WTC11 (cell line): Measurements from ENCODE around the gene EOGT. TPM values are rescaled to one million over a fixed set of nuclear protein-coding genes. Genes with fewer than 3 reads are reported as not detected.

ENCODE experiments used
- ATAC-seq: fragments of 200-7000 bp; cut with Tn5 transposase; 2 replicates; pipeline ENCODE4 v1.10.0; 2021; ENCODE audit warnings: mild to moderate bottlenecking, moderate library complexity
- CTCF ChIA-PET: fragments of 300-600 bp; sonication (Branson Sonifier 250); formaldehyde crosslinking; loops from one replicate; lab custom pipeline; 2021; ENCODE audit warnings: antibody characterized with exemption; lab: Charles Lee
- POLR2A ChIA-PET: fragments of 350-600 bp; sonication (Branson Sonifier 250); formaldehyde crosslinking; loops from one replicate; lab custom pipeline; 2021; ENCODE audit warnings: antibody characterized with exemption; lab: Charles Lee
- DNase-seq: peaks from one replicate; pipeline ENCODE4 v3.0.0; 2021; ENCODE audit warnings: low spot score
- H3K27ac Mint-ChIP-seq: 2 replicates; pipeline ENCODE4 v1.8.0; 2021; ENCODE audit warnings: mixed read lengths
- H3K27me3 Mint-ChIP-seq: 2 replicates; pipeline ENCODE4 v1.8.0; 2021; ENCODE audit warnings: low read depth, mild to moderate bottlenecking, moderate library complexity, mixed read lengths
- H3K36me3 Mint-ChIP-seq: 2 replicates; pipeline ENCODE4 v1.8.0; 2021; ENCODE audit warnings: mixed read lengths
- H3K4me1 Mint-ChIP-seq: 2 replicates; pipeline ENCODE4 v1.8.0; 2022; ENCODE audit warnings: mixed read lengths
- H3K4me3 Mint-ChIP-seq: 2 replicates; pipeline ENCODE4 v1.8.0; 2021; ENCODE audit warnings: mild to moderate bottlenecking, moderate library complexity, mixed read lengths
- H3K9me3 Mint-ChIP-seq: 2 replicates; pipeline ENCODE4 v1.8.0; 2021; ENCODE audit warnings: mixed read lengths
- ARID4B ChIP-seq: sonication (generic); formaldehyde crosslinking; IDR thresholded peaks from 2 replicates; pipeline ENCODE4 v1.8.0; 2023; ENCODE audit warnings: missing genetic modification reagents, mild to moderate bottlenecking, borderline replicate concordance
- ATF1 ChIP-seq: sonication (generic); formaldehyde crosslinking; IDR thresholded peaks from 2 replicates; pipeline ENCODE4 v1.8.1; 2023; ENCODE audit warnings: mild to moderate bottlenecking, moderate library complexity, missing genetic modification reagents
- ELF4 ChIP-seq: sonication (generic); formaldehyde crosslinking; IDR thresholded peaks from 2 replicates; pipeline ENCODE4 v1.8.1; 2022; ENCODE audit warnings: low read depth, mild to moderate bottlenecking, moderate library complexity, missing genetic modification reagents
- EMX1 ChIP-seq: fragments of 250-450 bp; sonication (Bioruptor Pico); IDR thresholded peaks from 2 replicates; pipeline ENCODE4 v1.8.0; 2021; ENCODE audit warnings: mild to moderate bottlenecking
- ERG ChIP-seq: fragments of 250-450 bp; sonication (Bioruptor Pico); IDR thresholded peaks from 2 replicates; pipeline ENCODE4 v1.8.0; 2021; ENCODE audit warnings: mild to moderate bottlenecking
- GRHL2 ChIP-seq: fragments of 250-450 bp; sonication (Bioruptor Pico); IDR thresholded peaks from 2 replicates; pipeline ENCODE4 v1.8.0; 2022; ENCODE audit warnings: mild to moderate bottlenecking, moderate library complexity; ENCODE audit not compliant: insufficient replicate concordance, severe bottlenecking
- GTF2I ChIP-seq: fragments of 250-450 bp; sonication (Bioruptor Pico); conservative IDR thresholded peaks from 2 replicates; pipeline ENCODE4 v1.4.0; 2021; ENCODE audit warnings: mild to moderate bottlenecking
- HMGA2 ChIP-seq: fragments of 250-450 bp; sonication (Bioruptor Pico); IDR thresholded peaks from 2 replicates; pipeline ENCODE4 v1.4.0; 2021; ENCODE audit warnings: mild to moderate bottlenecking, moderate library complexity
- KAT7 ChIP-seq: sonication (generic); formaldehyde crosslinking; IDR thresholded peaks from 2 replicates; pipeline ENCODE4 v1.8.1; 2023; ENCODE audit warnings: missing genetic modification reagents, mild to moderate bottlenecking, borderline replicate concordance
- NFYB ChIP-seq: sonication (generic); formaldehyde crosslinking; conservative IDR thresholded peaks from 2 replicates; pipeline ENCODE4 v1.8.0; 2022; ENCODE audit warnings: low read depth, missing genetic modification reagents
- RELA ChIP-seq: sonication (generic); formaldehyde crosslinking; IDR thresholded peaks from 2 replicates; pipeline ENCODE4 v1.8.1; 2022; ENCODE audit warnings: missing genetic modification reagents, mild to moderate bottlenecking, borderline replicate concordance
- SMAD4 ChIP-seq: sonication (generic); formaldehyde crosslinking; IDR thresholded peaks from 2 replicates; pipeline ENCODE4 v1.8.0; 2022; ENCODE audit warnings: mild to moderate bottlenecking, missing genetic modification reagents
- SOX15 ChIP-seq: fragments of 250-450 bp; sonication (Bioruptor Pico); IDR thresholded peaks from 2 replicates; pipeline ENCODE4 v1.9.0; 2021; ENCODE audit warnings: mild to moderate bottlenecking
- TCF7 ChIP-seq: sonication (generic); formaldehyde crosslinking; IDR thresholded peaks from 2 replicates; pipeline ENCODE4 v1.8.0; 2022; ENCODE audit warnings: mild to moderate bottlenecking, low read depth, missing genetic modification reagents, moderate library complexity
- TEAD1 ChIP-seq: sonication (generic); formaldehyde crosslinking; IDR thresholded peaks from 2 replicates; pipeline ENCODE4 v1.8.0; 2022; ENCODE audit warnings: mild to moderate bottlenecking, missing genetic modification reagents
- TEAD4 ChIP-seq: sonication (generic); formaldehyde crosslinking; IDR thresholded peaks from 2 replicates; pipeline ENCODE4 v1.8.0; 2022; ENCODE audit warnings: mild to moderate bottlenecking, missing genetic modification reagents
- TP53 ChIP-seq: sonication (generic); formaldehyde crosslinking; IDR thresholded peaks from 2 replicates; pipeline ENCODE4 v1.8.1; 2023; ENCODE audit warnings: mild to moderate bottlenecking, missing genetic modification reagents
- USF1 ChIP-seq: sonication (generic); formaldehyde crosslinking; IDR thresholded peaks from 2 replicates; pipeline ENCODE4 v1.8.0; 2022; ENCODE audit warnings: mild to moderate bottlenecking, missing genetic modification reagents
- ZNF396 ChIP-seq: fragments of 250-450 bp; sonication (Bioruptor Pico); IDR thresholded peaks from 2 replicates; pipeline ENCODE4 v1.8.0; 2021; ENCODE audit warnings: mild to moderate bottlenecking, moderate library complexity, borderline replicate concordance
- total RNA-seq: library from RNA; stranded (reverse); gene quantifications from 3 replicates; pipeline ENCODE4 v1.2.3, GENCODE V29; 2021

EOGT gene
- total RNA-seq, 1 experiment from 2014 or later: 32.9 TPM

- TF ChIP-seq ZNF396 (CRISPR knock-in tag) (no peak), RELA (no peak), TEAD1 (no peak), KAT7 (CRISPR knock-in tag) (no peak), TCF7 (CRISPR knock-in tag) (no peak), NFYB (no peak), USF1 (CRISPR knock-in tag) (no peak), ATF1 (CRISPR knock-in tag) (no peak)
Measured at GRCh38 chr3:68987322-68987721, 26.2 kb downstream of the EOGT start (continued).

- ChIA-PET POLR2A (no interaction called here), CTCF (no interaction called here)
- Mint-ChIP-seq H3K27me3 (no peaks in the 10 kb centered on the region), H3K4me1 (no peaks in the 10 kb centered on the region), H3K4me3 (no peak overlapping the region), H3K9me3 (no peaks in the 10 kb centered on the region), H3K36me3 (peaks cover 40% of the 10 kb centered on the region), H3K27ac (no peak overlapping the region)
- DNase-seq (no peak), ATAC-seq (no peak)
- no peak for TF ChIP-seq TEAD4
- TF ChIP-seq ERG (CRISPR knock-in tag): no peak
- TF ChIP-seq ATF1 (CRISPR knock-in tag): no peak
Measured at GRCh38 chr3:68986496-68987208, 26.8 kb downstream of the EOGT start.

GRCh38 chr3:68985146-68985790, 28.2 kb downstream of the EOGT start:
- H3K36me3 Mint-ChIP-seq: peaks cover 44% of the 10 kb centered on the region
- H3K9me3 Mint-ChIP-seq: no peaks in the 10 kb centered on the region
- H3K4me1 Mint-ChIP-seq: no peaks in the 10 kb centered on the region
- TF ChIP-seq ELF4 (no peak), ZNF396 (CRISPR knock-in tag) (no peak), SMAD4 (no peak), GTF2I (CRISPR knock-in tag) (no peak), HMGA2 (CRISPR knock-in tag) (no peak), EMX1 (CRISPR knock-in tag) (no peak), TP53 (CRISPR knock-in tag) (no peak), SOX15 (CRISPR knock-in tag) (no peak), GRHL2 (CRISPR knock-in tag) (no peak), ARID4B (CRISPR knock-in tag) (no peak)
- POLR2A ChIA-PET: no interaction called here
- H3K4me3 Mint-ChIP-seq: no peak overlapping the region
- no peak for ATAC-seq
- H3K27ac Mint-ChIP-seq: no peak overlapping the region
- no peak for DNase-seq
- CTCF ChIA-PET: no interaction called here
- no peaks in the 10 kb centered on the region for H3K27me3 Mint-ChIP-seq
